Measurements from ENCODE around the gene MKI67. TPM values are rescaled to one million over a fixed set of nuclear protein-coding genes. Genes with fewer than 3 reads are reported as not detected.
"Not testable (repeated sequence)": the region's sequence is repeated elsewhere in the genome, so short reads cannot be mapped to it uniquely, and the experiment has no call there.

MKI67 gene
- total RNA-seq, 1 donor from 2014 or later = 42.8 TPM

- H3K27me3 Mint-ChIP-seq (ENCODE audit: low read depth) = peaks cover 24% of the 10 kb centered on the region
- peaks cover 10% of the 10 kb centered on the region for H3K9me3 Mint-ChIP-seq
- no peaks in the 10 kb centered on the region for H3K4me1 Mint-ChIP-seq
- no peak overlapping the region for H3K4me3 Mint-ChIP-seq
- no peaks in the 10 kb centered on the region for H3K36me3 Mint-ChIP-seq
- H3K27ac Mint-ChIP-seq = no peak overlapping the region
- no peak for DNase-seq (ENCODE audit: low spot score in 2 of 2, unreplicated experiment in 2 of 2)
- TF ChIP-seq CTCF (IDR thresholded peaks at IDR 0.05; ENCODE audit: unreplicated experiment) = no peak
Observed at GRCh38 chr10:128167926-128168520, 41.8 kb upstream of the MKI67 start.

GRCh38 chr10:128167123-128167522 is 40.9 kb upstream of the MKI67 start:
- DNase-seq (ENCODE audit: low spot score in 2 of 2, unreplicated experiment in 2 of 2); H3K36me3 Mint-ChIP-seq; H3K4me1 Mint-ChIP-seq; H3K9me3 Mint-ChIP-seq; H3K4me3 Mint-ChIP-seq; H3K27ac Mint-ChIP-seq: not testable (repeated sequence)
- H3K27me3 Mint-ChIP-seq (ENCODE audit: low read depth) = peaks cover 27% of the 10 kb centered on the region

GRCh38 chr10:128166151-128166550 is 39.9 kb upstream of the MKI67 start:
- H3K4me3 Mint-ChIP-seq = no peak overlapping the region
- H3K27ac Mint-ChIP-seq = no peak overlapping the region
- no peak for TF ChIP-seq CTCF (IDR thresholded peaks at IDR 0.05; ENCODE audit: unreplicated experiment)
- H3K36me3 Mint-ChIP-seq = no peaks in the 10 kb centered on the region
- DNase-seq (ENCODE audit: low spot score in 2 of 2, unreplicated experiment in 2 of 2) = no peak
- H3K4me1 Mint-ChIP-seq = no peaks in the 10 kb centered on the region
- peaks cover 33% of the 10 kb centered on the region for H3K27me3 Mint-ChIP-seq (ENCODE audit: low read depth)
- no peaks in the 10 kb centered on the region for H3K9me3 Mint-ChIP-seq

GRCh38 chr10:128165536-128165935 is 39.3 kb upstream of the MKI67 start:
- TF ChIP-seq CTCF (IDR thresholded peaks at IDR 0.05; ENCODE audit: unreplicated experiment) = no peak
- Mint-ChIP-seq H3K9me3 (no peaks in the 10 kb centered on the region), H3K27ac (no peak overlapping the region), H3K27me3 (ENCODE audit: low read depth) (peaks cover 36% of the 10 kb centered on the region), H3K36me3 (no peaks in the 10 kb centered on the region), H3K4me1 (no peaks in the 10 kb centered on the region), H3K4me3 (no peak overlapping the region)
- DNase-seq (ENCODE audit: low spot score in 2 of 2, unreplicated experiment in 2 of 2) = no peak

- H3K36me3 Mint-ChIP-seq = no peaks in the 10 kb centered on the region
- no peak overlapping the region for H3K4me3 Mint-ChIP-seq
- no peak overlapping the region for H3K27ac Mint-ChIP-seq
- no peak for DNase-seq (ENCODE audit: low spot score in 2 of 2, unreplicated experiment in 2 of 2)
- peaks cover 41% of the 10 kb centered on the region for H3K27me3 Mint-ChIP-seq (ENCODE audit: low read depth)
- no peak for TF ChIP-seq CTCF (IDR thresholded peaks at IDR 0.05; ENCODE audit: unreplicated experiment)
- H3K4me1 Mint-ChIP-seq = no peaks in the 10 kb centered on the region
- H3K9me3 Mint-ChIP-seq = no peaks in the 10 kb centered on the region
Observed at GRCh38 chr10:128163701-128164100, 37.5 kb upstream of the MKI67 start.

- H3K9me3 Mint-ChIP-seq = no peaks in the 10 kb centered on the region
- no peak overlapping the region for H3K27ac Mint-ChIP-seq
- no peak overlapping the region for H3K4me3 Mint-ChIP-seq
- no peak for TF ChIP-seq CTCF (IDR thresholded peaks at IDR 0.05; ENCODE audit: unreplicated experiment)
- H3K36me3 Mint-ChIP-seq = no peaks in the 10 kb centered on the region
- DNase-seq (ENCODE audit: low spot score in 2 of 2, unreplicated experiment in 2 of 2) = no peak
- no peaks in the 10 kb centered on the region for H3K4me1 Mint-ChIP-seq
- H3K27me3 Mint-ChIP-seq (ENCODE audit: low read depth) = peaks cover 54% of the 10 kb centered on the region
Observed at GRCh38 chr10:128161031-128161430, 34.8 kb upstream of the MKI67 start.

All from mesothelial cell of epicardium (in vitro differentiated cells).